HAP-1 (cell line): ENCODE results near the gene CBX8.
A peak's percentile ranks its signal among the peaks of the same experiment; 100 is the strongest.

ENCODE experiments used
- DNase-seq, 2 experiments: peaks; one replicate each; pipeline ENCODE4 v3.0.0-alpha.2; 2016 to 2020; ENCODE audit warnings: low spot score in 2 of 2
- H3K27me3 ChIP-seq: fragments of 250-450 bp; sonication (Bioruptor Pico); 2 replicates; pipeline ENCODE4 v1.5.1; 2020; ENCODE audit warnings: low read depth, mild to moderate bottlenecking, moderate library complexity
- H3K36me3 ChIP-seq: fragments of 250-450 bp; sonication (Bioruptor Pico); replicated peaks from 2 replicates; pipeline ENCODE4 v1.5.1; 2020; ENCODE audit warnings: mild to moderate bottlenecking
- H3K4me1 ChIP-seq: fragments of 250-450 bp; sonication (Bioruptor Pico); 2 replicates; pipeline ENCODE4 v1.5.1; 2020; ENCODE audit warnings: mild to moderate bottlenecking
- H3K4me3 ChIP-seq: fragments of 250-450 bp; sonication (Bioruptor Pico); 2 replicates; pipeline ENCODE4 v1.5.1; 2020; ENCODE audit warnings: mild to moderate bottlenecking, moderate library complexity
- H3K9me3 ChIP-seq: fragments of 250-450 bp; sonication (Bioruptor Pico); 2 replicates; pipeline ENCODE4 v1.5.1; 2020; ENCODE audit warnings: mild to moderate bottlenecking, moderate library complexity
- in situ Hi-C: fragments of 300-500 bp; cut with MboI; formaldehyde crosslinking; loops from 3 replicates; pipeline ENCODE4 v1.14.3; 2020; ENCODE audit warnings: low sequenced_read_pairs, inconsistent platforms, mixed read lengths

Gene CBX8

DNA sequence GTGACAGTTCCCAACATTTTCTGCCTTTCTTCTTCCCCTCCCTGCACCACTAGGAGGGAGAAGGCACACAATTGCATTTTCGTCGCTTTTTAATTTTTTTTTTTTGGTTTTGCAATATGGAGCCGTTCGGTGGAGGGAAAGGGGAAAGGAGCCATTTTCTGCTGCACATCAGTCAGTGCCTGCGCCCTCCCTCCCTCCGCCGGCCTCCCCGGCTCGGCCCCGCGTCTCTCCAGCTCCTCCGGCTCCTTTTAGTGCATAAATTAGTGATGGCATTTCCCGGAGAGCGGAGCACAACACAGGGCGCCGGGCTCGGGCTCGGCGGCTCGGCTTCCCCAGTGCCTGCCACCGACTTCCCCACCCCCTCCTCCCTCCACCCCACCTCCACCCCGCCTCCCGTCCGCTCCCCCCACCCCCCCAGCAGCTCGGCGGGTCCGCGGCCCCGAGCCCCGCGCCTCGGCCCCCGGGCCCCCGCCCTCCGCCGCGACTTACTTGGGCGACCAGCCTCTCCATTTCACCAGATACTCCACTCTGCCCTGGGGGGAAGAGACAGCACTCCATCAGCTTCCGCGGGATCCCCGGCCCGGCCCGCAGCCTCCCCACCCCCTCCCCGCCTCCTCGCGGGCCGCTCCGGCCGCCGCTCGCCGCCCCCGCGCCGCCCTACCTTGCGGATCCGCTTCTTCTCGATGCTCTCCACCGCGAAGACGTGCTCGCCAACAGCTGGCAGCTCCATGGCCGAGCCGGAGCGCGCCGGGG lies 41.8 kb upstream of the CBX8 start:
- no peaks in the 10 kb centered on the region for H3K27me3 ChIP-seq
- H3K36me3 ChIP-seq = peaks cover 27% of the 10 kb centered on the region
- H3K4me1 ChIP-seq = peaks cover 17% of the 10 kb centered on the region
- H3K4me3 ChIP-seq = peak overlapping the region; percentile 64
- DNase-seq = peak; percentile 53 to 71
- in situ Hi-C loops = no loop called here
- no peaks in the 10 kb centered on the region for H3K9me3 ChIP-seq

DNA sequence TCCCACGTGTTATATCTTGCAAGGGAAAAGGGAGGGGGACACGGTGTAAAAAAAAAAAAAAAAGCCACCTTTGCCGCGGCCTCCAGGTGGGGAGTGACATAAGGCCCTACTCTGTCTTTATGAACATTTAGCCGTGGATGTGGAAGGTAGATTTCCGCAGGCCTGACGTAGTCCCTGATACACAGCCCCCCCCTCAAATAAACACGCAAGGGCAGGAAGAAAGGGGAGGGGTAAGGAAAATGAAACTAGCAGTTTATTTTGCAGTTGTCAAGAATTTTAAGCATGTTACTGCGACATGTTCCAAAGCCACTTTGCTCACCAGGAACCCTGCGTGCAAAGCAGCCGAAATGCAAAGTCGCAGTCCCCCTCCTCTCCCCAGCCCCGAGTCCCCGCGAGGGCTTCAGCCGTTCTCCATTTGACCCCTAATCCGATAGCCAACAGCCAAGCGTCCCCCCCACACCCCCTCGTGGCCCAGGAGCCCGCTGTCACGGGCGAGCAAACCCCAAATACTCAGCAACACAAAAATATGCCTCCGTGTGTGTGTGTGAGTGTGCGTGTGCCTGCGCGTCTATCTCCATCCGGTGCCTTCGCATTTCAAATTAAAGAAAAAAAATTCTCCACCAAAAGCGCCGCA lies 41.1 kb upstream of the CBX8 start:
- peak overlapping the region; percentile 64 for H3K4me3 ChIP-seq
- H3K27me3 ChIP-seq = no peaks in the 10 kb centered on the region
- in situ Hi-C loops = no loop called here
- H3K9me3 ChIP-seq = no peaks in the 10 kb centered on the region
- no peak for DNase-seq
- peaks cover 33% of the 10 kb centered on the region for H3K36me3 ChIP-seq
- H3K4me1 ChIP-seq = peaks cover 17% of the 10 kb centered on the region

DNA sequence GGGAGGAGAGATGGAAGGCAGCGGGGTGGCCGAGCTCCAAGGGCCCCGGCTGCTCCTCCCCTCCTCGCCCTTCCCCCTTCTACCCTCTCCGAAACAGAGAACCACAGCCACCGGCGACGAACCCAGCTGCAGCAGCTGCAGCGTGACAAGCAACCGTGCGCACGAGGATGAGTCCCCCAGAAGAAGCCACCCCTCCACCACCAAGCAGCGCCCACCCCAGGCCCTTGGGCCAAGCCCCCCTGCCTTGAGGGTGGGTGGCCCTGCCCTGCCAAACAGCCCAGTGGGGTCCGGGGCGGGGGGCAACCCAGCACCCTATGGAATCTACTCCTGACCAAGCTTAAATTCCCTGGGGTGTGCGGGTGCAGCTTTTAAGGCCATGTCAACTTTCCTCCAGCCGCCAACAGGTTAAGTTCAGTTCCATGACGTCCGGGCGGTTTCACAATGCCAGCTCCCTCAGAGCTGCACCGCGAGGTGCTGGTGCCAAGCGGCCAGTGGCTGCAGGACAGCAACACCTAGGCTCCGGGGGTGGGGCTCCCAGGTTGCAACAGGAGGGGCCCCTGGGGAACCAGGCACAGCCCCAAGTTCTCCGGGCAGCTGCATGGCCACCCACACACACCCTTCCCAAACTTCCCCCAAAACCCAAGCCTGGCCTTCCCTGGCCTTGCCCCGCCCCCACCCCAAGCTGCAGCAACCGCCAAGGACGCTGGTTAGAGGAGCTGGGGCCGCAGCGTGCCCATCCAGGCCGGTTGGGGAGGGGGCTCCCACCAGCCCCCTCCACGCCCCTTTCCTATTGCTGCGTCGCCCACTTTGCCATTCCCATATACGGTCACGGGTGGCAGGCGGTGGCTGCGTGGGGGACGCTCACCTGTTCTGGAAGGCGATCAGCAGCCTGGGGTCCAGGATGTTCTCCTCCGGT lies 40.4 kb upstream of the CBX8 start:
- peak; percentile 16 to 76 for DNase-seq

DNA sequence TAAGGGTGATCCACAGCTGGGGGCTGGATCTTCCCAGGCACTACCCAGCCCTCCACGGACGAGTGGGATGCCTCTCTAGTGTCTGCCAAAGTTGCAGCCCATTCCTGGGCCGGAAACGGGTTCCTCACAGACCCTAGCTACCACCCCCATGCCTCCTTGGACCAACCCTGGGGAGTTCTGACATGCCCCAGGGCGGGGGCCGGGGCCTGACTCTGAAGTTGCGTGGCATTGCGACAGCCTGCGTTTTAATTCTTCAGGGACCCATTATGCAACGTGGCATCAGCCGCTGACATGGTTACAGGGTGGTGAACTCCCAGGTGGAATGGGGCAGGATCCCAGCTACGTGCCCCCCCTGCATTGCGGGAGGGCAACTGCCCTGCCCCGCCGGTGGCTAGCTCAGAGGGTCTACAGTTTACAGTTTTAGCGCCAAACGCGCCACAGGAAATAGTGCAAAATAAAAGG lies 39.7 kb upstream of the CBX8 start:
- no peaks in the 10 kb centered on the region for H3K27me3 ChIP-seq
- peaks cover 17% of the 10 kb centered on the region for H3K4me1 ChIP-seq
- in situ Hi-C loops = no loop called here
- H3K9me3 ChIP-seq = no peaks in the 10 kb centered on the region
- H3K36me3 ChIP-seq = peaks cover 33% of the 10 kb centered on the region
- DNase-seq = peak in 1 of 2 experiments; percentile 58
- H3K4me3 ChIP-seq = peak overlapping the region; percentile 64

More for the DNA sequence above, 40.4 kb upstream of the CBX8 start:
- no peaks in the 10 kb centered on the region for H3K9me3 ChIP-seq
- no peaks in the 10 kb centered on the region for H3K27me3 ChIP-seq
- in situ Hi-C loops = no loop called here
- H3K4me1 ChIP-seq = peaks cover 17% of the 10 kb centered on the region
- H3K4me3 ChIP-seq = peak overlapping the region; percentile 64
- peaks cover 33% of the 10 kb centered on the region for H3K36me3 ChIP-seq

DNA sequence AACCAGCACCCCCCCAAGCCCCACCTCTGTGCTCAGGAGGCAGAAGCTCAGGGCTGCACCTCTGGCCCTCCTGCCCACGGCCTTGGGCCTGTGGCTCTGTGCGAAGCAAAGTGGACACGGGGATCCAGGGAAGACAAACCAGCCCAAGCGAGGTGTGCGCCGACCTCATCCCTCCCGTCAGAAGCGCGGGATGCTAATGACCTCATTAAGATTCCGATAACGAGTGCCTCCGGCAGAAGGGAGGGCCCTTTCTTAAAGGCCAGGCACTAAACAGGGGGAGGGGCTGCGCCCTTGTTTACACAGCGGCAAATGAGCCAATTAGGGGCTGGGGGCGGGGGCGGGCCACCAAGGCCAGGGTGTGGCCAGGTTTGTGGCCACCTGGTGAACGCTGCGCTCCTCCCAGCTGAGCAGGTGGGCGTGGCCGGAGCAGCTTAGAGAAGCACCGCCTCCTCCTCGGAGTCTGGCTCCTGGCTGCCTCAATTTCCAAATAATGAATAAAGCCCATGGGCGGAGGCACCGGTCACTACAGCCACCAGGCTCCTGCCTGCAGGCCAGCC lies 39.2 kb upstream of the CBX8 start:
- H3K36me3 ChIP-seq = peaks cover 33% of the 10 kb centered on the region
- no peaks in the 10 kb centered on the region for H3K9me3 ChIP-seq
- peaks cover 17% of the 10 kb centered on the region for H3K4me1 ChIP-seq
- peak overlapping the region; percentile 64 for H3K4me3 ChIP-seq
- peak; percentile 68 to 93 for DNase-seq
- in situ Hi-C loops = no loop called here
- no peaks in the 10 kb centered on the region for H3K27me3 ChIP-seq

DNA sequence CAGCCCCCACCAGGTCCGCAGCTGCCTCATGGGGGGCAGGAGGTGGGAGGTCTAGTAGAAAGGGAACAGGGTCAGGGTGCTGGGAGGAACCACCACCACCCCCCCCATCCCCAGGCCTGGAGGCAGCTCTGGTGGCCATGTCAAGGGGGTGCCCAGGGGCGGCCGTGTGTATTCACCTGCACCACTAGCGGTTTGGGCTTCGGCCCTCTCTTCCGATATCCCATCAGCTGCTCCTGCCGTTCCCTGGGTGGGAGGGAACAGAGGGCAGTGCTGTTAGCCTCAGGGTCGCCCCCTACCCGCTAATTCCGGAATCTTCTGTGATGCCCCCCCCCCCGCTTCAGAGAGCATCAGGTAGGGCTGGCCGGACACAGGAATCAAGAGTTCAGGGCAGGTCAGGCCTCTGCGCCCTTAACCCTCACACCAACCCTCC lies 38.6 kb upstream of the CBX8 start:
- H3K36me3 ChIP-seq = peaks cover 33% of the 10 kb centered on the region
- in situ Hi-C loops = no loop called here

DNA sequence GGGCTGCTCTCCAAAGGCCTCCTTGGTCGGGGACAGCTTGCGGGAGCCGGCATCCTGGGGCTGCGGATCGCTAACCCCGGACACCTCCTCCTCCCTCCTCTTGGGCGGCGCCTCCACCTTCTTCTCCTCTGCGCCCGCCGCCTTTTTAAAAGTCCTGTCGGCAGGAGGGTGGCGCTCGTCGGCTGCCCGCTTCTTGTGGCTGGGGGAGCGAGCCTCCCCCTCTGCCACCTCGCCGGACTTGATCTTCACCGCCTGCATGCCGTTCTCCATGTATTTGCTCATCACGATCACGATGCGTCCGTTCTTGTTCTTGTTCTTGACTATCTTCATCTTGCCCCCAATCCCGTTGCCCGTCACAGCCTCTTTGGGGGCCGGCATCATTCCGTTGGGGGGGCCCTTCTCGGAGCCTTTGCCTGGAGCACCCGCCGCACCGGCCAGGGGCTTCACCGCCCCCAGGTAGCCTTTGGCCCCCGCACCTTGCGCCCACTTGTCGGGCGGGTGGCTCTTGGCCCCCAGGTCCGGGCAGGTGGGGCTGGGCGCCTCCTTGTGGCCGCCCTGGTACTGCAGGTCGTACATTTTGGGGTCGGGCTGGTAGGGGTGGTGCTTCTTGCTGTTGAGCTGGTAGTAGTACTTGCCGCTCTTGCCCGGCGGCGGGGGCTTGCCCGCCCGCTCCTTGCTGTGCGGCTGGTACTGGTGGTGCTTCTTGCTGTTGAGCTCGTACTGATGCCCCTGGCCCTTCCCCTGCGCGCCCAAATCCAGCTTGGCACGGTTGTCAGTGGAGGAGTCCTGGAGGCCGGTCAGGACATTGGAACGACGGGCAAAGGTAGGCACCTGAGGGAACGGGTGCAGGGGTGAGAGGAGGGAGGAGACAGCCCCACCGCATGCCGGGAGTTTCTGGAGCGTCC lies 37.9 kb upstream of the CBX8 start:
- H3K4me1 ChIP-seq = peaks cover 17% of the 10 kb centered on the region
- H3K36me3 ChIP-seq = peaks cover 33% of the 10 kb centered on the region
- no peak overlapping the region for H3K4me3 ChIP-seq
- no peaks in the 10 kb centered on the region for H3K9me3 ChIP-seq
- peak in 1 of 2 experiments; percentile 57 for DNase-seq
- in situ Hi-C loops = no loop called here
- H3K27me3 ChIP-seq = no peaks in the 10 kb centered on the region

More for the DNA sequence above, 38.6 kb upstream of the CBX8 start:
- H3K4me3 ChIP-seq = peak overlapping the region; percentile 64; the same call in 1 of the 2 replicates
- peaks cover 17% of the 10 kb centered on the region for H3K4me1 ChIP-seq
- H3K27me3 ChIP-seq = no peaks in the 10 kb centered on the region
- no peaks in the 10 kb centered on the region for H3K9me3 ChIP-seq
- DNase-seq = peak in 1 of 2 experiments; percentile 28

DNA sequence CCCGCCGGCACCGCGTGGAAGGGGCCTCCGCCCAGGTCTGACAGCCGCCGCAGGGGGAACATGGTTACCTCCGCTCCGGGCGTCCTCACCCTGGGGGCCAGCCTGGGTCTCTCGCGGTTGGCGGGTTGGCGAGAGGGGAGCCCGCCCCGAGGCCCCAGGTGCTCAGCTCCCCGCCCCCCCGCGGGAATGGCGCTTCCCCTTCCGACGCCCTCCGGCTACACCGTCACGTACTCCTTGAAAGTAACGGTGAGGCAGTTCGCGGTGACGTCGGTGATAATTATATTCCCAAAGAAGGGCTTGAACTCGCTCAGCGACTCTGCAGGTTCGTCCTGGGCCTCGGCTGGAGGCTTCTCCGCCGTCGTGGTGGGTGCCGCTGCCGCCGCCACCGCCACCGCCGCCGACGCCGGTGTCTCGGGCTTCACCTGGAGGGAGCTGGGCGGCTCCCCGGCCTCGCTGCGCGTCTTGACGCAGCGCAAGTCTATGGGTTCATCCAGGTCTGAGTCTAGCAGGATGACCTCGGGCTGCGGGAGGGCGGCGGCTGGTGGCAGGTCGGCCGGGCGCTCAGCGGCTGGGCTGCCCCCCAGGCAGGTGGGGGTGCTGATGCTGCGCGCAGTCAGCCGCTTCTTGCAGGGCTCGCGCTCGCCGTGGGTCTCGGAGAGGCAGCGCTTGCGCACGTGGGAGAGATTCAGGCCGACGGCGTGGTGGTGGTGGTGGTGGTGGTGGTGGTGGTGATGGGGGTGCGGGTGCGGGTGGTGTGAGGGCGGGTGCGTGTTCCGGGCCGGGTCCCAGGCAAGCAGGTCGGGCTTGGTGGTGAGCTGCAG lies 37.1 kb upstream of the CBX8 start:
- in situ Hi-C loops = no loop called here
- Histone ChIP-seq H3K36me3 (peaks cover 33% of the 10 kb centered on the region), H3K4me1 (peaks cover 17% of the 10 kb centered on the region), H3K9me3 (no peaks in the 10 kb centered on the region), H3K27me3 (no peaks in the 10 kb centered on the region), H3K4me3 (no peak overlapping the region)
- peak in 1 of 2 experiments; percentile 14 for DNase-seq

DNA sequence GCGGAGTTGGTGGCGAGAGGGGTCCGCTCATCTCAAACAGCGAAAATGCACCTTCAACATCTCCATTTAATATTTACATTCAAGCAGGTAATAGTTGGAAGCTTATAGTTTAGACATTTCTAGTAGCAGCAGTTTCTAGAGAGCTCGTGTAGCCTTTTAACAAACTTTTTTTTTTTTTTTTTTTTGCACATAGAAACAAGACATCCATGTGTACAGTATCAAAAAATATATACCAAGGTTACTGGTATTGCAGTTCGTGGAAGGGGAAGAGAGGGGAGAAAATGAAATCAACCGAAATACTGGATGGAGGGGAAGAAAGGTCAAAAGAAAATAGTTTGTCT lies 36.2 kb upstream of the CBX8 start:
- peaks cover 33% of the 10 kb centered on the region for H3K36me3 ChIP-seq
- H3K4me1 ChIP-seq = peaks cover 17% of the 10 kb centered on the region
- DNase-seq = no peak
- in situ Hi-C loops = no loop called here
- H3K27me3 ChIP-seq = no peaks in the 10 kb centered on the region
- H3K4me3 ChIP-seq = no peak overlapping the region
- H3K9me3 ChIP-seq = no peaks in the 10 kb centered on the region

DNA sequence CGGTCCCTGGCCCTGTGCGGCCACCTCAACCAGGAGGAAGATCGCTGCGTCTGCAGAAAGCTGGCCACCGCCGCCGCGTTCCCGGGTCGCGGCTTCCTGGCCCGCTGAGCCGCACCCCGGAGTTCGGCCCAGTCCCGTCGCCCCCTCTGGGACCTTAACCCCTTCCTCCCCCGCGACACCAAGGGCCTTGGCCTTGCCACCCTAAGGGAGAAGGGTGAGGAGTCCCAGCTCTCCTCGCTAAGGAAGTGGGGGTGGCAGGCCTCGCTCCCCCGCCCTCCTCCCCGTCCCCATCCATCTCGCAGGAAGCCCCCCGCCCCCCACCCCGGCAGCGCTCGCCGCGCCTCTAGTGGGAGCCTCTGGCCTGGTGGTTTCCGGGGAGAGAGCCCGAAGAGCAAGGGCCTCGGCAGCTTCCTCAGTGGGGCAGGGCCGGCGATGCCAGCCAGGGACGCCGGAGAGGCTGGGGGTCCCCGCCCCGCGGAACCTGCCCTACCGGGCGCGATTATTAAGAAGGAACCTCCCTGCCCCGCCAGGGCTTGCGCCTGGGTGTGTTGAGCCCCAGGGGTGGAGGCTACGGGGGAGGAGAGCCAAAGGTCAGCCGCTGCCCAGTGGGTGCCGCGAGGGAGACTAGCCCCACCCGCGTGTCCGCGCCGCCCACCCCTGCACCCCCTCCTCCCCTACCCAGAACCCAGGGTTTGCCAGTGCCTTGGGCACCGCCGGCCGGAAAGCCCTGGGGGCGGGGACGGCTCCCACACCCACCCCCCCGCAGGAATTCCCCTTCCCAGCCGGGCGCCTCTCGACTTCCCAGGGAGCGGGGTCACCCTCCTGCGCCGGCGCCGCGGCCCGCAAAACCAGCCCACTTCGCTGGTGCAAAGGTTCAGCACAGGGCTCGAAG lies 35.6 kb upstream of the CBX8 start:
- no peak overlapping the region for H3K4me3 ChIP-seq
- DNase-seq = peak in 1 of 2 experiments; percentile 23
- no peaks in the 10 kb centered on the region for H3K9me3 ChIP-seq
- in situ Hi-C loops = no loop called here
- peaks cover 17% of the 10 kb centered on the region for H3K4me1 ChIP-seq
- no peaks in the 10 kb centered on the region for H3K27me3 ChIP-seq
- peaks cover 33% of the 10 kb centered on the region for H3K36me3 ChIP-seq
